ENCODE data around the gene UGT1A5. TPM values are rescaled to one million over a fixed set of nuclear protein-coding genes. Genes with fewer than 3 reads are reported as not detected.

The UGT1A5 gene
- total and polyA plus RNA-seq, 2 of the 4 experiments (the other 2 are of a cell fraction), result not detected

GRCh38 chr2:233775414-233775813 lies 62.7 kb downstream of the UGT1A5 start:
- no peaks in the 10 kb centered on the region for H3K79me1 ChIP-seq (ENCODE audit: low read depth in 1 of 2, low read length in 2 of 2)
- H4K5ac ChIP-seq (ENCODE audit: low read depth, low read length), result no peak overlapping the region
- ChIA-PET CTCF (no interaction called here), POLR2A (ENCODE audit: unreplicated experiment) (no interaction called here)
- no peaks in the 10 kb centered on the region for H4K20me1 ChIP-seq (ENCODE audit: insufficient read depth, low read length)
- peak; percentile 14; the same call in 1 of the 2 replicates for TF ChIP-seq USF2 (IDR thresholded peaks at IDR 0.05; ENCODE audit: low read depth, low read length)
- TF ChIP-seq BHLHE40 (IDR thresholded peaks at IDR 0.05; ENCODE audit: low read depth, low read length), result no peak
- H3K27ac ChIP-seq (ENCODE audit: insufficient read depth, low read length), result no peak overlapping the region
- no peak overlapping the region for H2BK20ac ChIP-seq (ENCODE audit: low read depth, low read length)
- no peak overlapping the region for H3K4ac ChIP-seq (ENCODE audit: low read depth, low read length)
- no peaks in the 10 kb centered on the region for H3K27me3 ChIP-seq (ENCODE audit: control insufficient read depth, insufficient read depth, low read length)
- H3K18ac ChIP-seq (ENCODE audit: low read depth, low read length), result no peak overlapping the region
- H4K8ac ChIP-seq (ENCODE audit: low read depth in 2 of 2, low read length in 2 of 2), result no peak overlapping the region
- H3K4me1 ChIP-seq (ENCODE audit: control insufficient read depth, insufficient read depth, low read length), result no peaks in the 10 kb centered on the region
- H2AK5ac ChIP-seq (ENCODE audit: low read depth, low read length), result no peak overlapping the region
- no peak overlapping the region for H3K23ac ChIP-seq (ENCODE audit: low read depth, low read length)
- no peak overlapping the region for H2BK15ac ChIP-seq (ENCODE audit: low read depth, low read length)
- H2AK9ac ChIP-seq (replicated peaks; ENCODE audit: low read depth, low read length, poor library complexity), result no peak overlapping the region
- no peak overlapping the region for H3K14ac ChIP-seq (replicated peaks; ENCODE audit: low read depth, low read length)
- WGBS, 2 experiments (ENCODE audit: extremely low coverage in 2 of 2, insufficient read length in 1 of 2), result no CpG with 5 or more reads among the region's 6 CpGs
- no peak overlapping the region for H3K56ac ChIP-seq (ENCODE audit: extremely low read depth, insufficient read depth, low read length)
- H3K9ac ChIP-seq (ENCODE audit: low read depth, low read length), result no peak overlapping the region
- no TSS peak for BruUV-seq (replicated peaks)
- intact Hi-C loops (cut with micrococcal nuclease) (no loop called here), in situ Hi-C loops (cut with MboI; ENCODE audit: low sequenced_read_pairs) (no loop called here), dilution Hi-C loops (cut with HindIII; ENCODE audit: low sequenced_read_pairs, unreplicated experiment) (no loop called here)
- H3K9me3 ChIP-seq (ENCODE audit: control insufficient read depth, insufficient read depth, low read length), result peaks cover 3% of the 10 kb centered on the region; the same call in 1 of the 2 replicates
- DNase-seq (no peak), ATAC-seq (ENCODE audit: low read depth) (no peak)
- no peak overlapping the region for H2BK5ac ChIP-seq (ENCODE audit: low read depth, low read length, poor library complexity, severe bottlenecking)
- H2BK120ac ChIP-seq (ENCODE audit: low read depth, low read length), result no peak overlapping the region
- no peak overlapping the region for H2AFZ ChIP-seq (replicated peaks; ENCODE audit: low read length, poor library complexity)
- H3K9me1 ChIP-seq (ENCODE audit: insufficient read depth, low read length), result no peaks in the 10 kb centered on the region
- no peaks in the 10 kb centered on the region for H3K36me3 ChIP-seq (ENCODE audit: control insufficient read depth, insufficient read depth, low read length)
- H4K91ac ChIP-seq (ENCODE audit: insufficient read depth, low read depth, low read length), result no peak overlapping the region
- no peak overlapping the region for H3K4me3 ChIP-seq (ENCODE audit: insufficient read depth, low read depth, low read length)
- no peak overlapping the region for H3K4me2 ChIP-seq (ENCODE audit: low read depth, low read length)
